GM19099 (cell line): Measurements from ENCODE around the gene PICALM.

Experiments used
- POLR2A ChIP-seq: IDR thresholded peaks from 3 replicates; pipeline ENCODE4 v1.6.1; 2011; ENCODE audit warnings: low read depth; ENCODE audit not compliant: insufficient read length; ENCODE audit errors: extremely low read depth

Gene PICALM

GRCh38 chr11:86035920-86036319 is 33.0 kb downstream of the PICALM start:
- no peak for TF ChIP-seq POLR2A

GRCh38 chr11:86035164-86035563 is 33.7 kb downstream of the PICALM start:
- TF ChIP-seq POLR2A = no peak

DNA sequence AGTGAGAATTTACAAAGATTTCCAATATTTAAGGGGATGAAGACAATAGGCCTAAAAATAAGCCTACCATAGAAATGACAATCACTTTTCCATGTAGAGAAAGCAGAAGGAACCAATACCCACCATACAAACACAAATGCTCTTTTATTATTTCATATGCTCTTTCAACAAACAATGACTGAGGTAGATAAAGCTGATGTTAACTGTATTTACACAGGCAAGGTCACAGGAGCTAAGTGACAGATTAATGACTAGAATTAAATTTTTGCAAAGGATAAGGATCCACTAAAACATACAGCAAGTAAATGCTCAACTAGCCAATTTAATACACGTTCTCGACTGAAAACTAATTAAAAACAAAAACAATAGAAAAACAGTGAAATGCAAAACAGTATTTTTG is 34.2 kb downstream of the PICALM start:
- TF ChIP-seq POLR2A = no peak

DNA sequence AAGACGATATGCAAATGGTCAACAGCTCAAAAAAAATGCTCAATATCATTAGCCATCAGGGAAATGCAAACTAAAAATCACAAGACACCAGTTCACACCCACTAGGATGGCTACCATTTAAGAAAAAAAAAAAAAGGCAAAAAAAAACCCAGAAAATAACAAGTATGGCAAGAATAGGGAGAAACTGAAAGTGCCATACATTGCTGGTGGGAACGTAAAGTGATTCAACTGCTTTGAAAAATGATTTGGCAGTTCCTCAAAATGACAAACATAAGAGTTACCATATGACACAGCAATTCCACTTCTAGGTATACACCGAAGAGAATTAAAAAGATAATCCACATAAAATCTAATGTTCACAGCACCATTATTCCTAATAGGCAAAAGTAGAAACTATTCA is 47.5 kb downstream of the PICALM start:
- no peak for TF ChIP-seq POLR2A

DNA sequence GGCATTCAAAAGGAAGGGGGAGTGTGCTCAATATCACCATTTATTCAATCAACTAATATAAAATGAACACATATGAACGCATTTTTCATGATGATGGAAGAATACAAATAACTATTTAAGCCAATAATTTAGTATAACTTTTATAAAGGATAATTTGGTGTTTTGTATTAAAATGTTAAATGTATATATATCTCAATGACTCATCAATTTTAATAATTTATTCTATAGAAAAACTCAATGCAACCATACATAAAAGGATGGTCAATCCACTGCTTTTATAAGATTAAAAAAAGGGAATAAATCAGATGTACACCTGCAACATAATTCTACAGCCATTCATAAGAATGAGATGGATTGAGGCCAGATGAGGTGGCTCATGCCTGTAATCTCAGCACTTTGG is 50.6 kb downstream of the PICALM start:
- TF ChIP-seq POLR2A = no peak

- no peak for TF ChIP-seq POLR2A
Measured at GRCh38 chr11:86016451-86016850, 52.4 kb downstream of the PICALM start.

GRCh38 chr11:86015699-86016098 is 53.2 kb downstream of the PICALM start:
- TF ChIP-seq POLR2A = no peak

DNA sequence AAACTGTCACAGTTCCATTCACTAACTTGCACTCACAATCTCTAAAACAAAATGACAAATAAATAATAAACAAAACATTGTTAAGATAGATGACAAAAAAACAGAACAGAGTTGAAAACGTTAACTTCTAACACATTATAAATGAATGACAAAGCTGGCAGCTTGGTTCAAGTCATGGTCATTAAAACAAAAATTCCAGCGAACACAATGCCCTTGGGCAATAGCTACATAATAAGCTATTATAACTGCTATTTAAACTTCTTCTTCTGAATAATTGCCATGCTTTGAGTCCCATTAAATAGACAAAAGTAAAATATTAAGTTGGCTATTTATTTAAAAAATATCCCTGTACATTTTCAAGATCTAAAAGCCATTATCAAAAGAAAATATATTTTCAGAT is 54.7 kb downstream of the PICALM start:
- TF ChIP-seq POLR2A = no peak

DNA sequence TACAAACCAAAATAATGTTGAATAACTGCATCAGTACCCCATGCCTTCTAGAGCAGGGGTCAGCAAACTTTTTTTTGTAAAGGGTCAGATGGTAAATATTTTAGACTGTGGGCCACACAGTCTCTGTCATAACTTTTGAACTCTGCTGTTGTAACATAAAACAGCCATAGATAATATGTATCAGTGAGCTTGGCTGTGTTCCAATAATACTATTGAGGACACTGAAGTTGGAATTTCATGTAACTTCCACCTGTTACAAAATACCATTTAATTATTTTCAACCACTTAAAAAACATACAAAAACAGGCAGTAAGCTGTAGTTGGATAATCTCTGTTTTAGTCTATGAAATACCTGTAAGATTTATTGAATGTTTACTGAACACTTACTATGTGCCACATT is 55.2 kb downstream of the PICALM start:
- no peak for TF ChIP-seq POLR2A

GRCh38 chr11:86011175-86011574 is 57.7 kb downstream of the PICALM start:
- no peak for TF ChIP-seq POLR2A

DNA sequence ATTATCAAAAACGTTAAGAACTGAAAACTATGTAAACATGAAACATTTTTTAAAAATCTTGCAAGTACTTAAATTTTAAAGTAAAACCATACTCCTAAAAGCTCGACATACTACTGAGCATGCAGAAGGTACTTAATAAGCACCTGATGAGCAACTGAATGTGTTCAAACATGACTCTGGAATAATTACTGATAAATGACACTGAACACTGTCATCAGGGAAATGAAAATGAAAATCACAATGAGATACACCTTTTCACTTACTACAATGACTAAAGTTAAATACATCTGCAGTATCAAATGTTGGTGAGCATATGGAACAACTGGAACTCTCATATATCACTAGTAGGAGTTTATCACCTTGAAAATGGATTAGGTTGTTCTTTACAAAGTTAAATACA is 65.2 kb downstream of the PICALM start:
- no peak for TF ChIP-seq POLR2A

DNA sequence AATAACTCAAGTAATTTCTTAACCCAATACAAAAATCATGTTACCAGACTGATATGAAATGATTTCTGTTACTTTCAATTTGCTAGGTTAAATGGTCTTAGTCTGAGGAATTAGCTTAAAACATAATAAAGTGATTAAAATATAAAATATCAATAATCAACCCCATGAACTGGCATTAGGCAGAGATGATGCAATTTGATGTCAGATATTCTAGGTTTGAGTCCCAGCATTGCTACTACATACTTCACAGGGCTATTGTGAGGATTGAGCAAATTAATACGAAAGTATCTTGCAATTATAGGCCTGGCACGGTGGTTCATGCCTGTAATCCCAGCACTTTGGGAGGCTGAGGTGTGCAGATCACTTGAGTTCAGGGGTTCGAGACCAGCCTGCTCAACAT is 66.5 kb downstream of the PICALM start:
- no peak for TF ChIP-seq POLR2A

GRCh38 chr11:85991508-85991907 is 77.4 kb downstream of the PICALM start:
- TF ChIP-seq POLR2A = no peak

DNA sequence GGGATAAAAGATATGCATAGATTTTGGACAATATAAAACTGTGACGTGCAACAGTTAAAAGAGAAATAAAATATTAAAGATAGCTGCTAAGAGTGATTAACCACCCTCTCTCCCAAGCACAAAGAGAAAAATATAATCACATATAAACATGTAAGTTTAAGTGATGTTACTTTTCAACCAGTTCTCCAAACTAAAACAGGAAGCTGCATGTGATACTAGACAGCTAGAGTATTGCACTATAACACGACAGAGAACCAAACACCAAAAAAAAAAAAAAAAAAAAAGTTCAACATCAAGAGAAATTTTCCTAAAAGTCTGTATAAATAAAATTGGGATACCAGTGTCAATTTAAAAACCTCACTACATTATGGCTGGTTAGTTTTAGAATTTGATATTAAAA is 79.1 kb downstream of the PICALM start:
- TF ChIP-seq POLR2A = no peak

DNA sequence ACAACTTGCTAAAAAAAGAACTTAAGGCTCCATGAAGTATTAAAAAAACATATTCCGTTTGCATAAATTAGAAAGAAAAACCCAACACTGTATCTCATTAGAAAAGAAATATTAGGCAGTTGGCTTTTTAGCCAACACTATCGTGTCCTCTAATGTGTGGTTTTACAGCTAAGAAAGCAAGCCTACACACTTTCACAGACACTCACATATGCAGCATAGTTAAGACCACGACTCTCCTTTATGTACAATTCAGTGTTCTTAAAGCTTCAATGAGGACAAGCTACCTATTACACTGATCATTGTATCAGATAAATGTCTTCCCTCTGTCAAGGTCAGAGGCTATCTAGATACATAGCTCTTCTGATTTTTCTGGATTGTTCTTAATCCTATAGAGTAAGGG is 80.1 kb downstream of the PICALM start:
- no peak for TF ChIP-seq POLR2A

- TF ChIP-seq POLR2A = no peak
Measured at GRCh38 chr11:85977751-85978160, 91.1 kb downstream of the PICALM start.

DNA sequence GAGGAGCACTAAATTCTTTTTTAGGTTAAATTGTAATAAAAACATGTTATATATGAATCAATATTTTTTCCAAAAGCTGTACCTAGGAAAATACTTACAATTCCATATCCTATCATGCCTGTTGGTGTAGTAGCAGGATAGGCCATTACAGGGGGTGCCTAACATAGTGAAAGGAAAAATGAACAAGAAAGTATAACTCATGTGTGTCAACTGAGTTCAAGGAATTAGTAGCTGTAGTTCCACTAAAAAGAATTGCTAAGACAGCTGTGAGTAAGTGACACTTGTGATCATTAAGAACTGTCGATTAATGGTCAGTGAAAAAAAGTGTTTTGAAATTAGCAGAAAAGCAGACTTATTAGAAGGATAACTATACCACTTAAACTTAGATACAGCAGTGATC is 92.4 kb downstream of the PICALM start:
- TF ChIP-seq POLR2A = no peak

GRCh38 chr11:85974122-85974521 is 94.8 kb downstream of the PICALM start:
- no peak for TF ChIP-seq POLR2A
